ENCODE data around the gene IGF2R. TPM values are rescaled to one million over a fixed set of nuclear protein-coding genes. Genes with fewer than 3 reads are reported as not detected.

Gene IGF2R
- polyA plus RNA-seq, 1 donor (not counting 4 experiments of a cell fraction or from before 2014, with no cell fraction given) = 40.9 TPM

DNA sequence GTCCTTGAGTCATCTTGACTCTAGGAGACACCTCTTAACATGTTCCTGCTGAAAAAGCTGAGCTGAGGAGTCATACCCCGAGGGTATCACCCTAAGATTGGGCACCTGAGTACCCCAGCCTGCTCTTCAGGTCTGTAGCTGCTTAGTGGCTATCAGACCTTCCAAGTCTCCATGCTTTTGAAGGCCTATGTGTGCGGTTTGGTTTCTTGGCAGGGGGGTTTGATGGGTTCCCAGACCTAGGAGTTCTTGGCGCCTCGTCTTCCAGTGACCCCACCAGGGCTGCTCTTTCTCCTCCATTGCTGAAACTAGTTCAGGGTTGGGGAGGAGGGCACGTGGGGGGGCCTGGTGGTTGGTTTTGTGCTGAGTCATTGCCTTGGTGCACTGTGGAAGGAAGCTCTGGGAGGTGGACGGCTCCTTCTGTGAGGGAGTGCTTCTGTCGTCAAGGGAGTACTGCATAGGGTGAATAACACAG, 20.1 kb downstream of the IGF2R start:
- Histone ChIP-seq H3K9me1 (ENCODE audit: control insufficient read depth, extremely low read depth, insufficient read depth, low read length) (peaks cover 7% of the 10 kb centered on the region), H3K9me3 (ENCODE audit: control insufficient read depth, low read depth, low read length) (no peaks in the 10 kb centered on the region), H4K20me1 (ENCODE audit: control insufficient read depth, extremely low read depth, insufficient read depth, low read length) (peaks cover 3% of the 10 kb centered on the region), H3K27me3 (ENCODE audit: control insufficient read depth, extremely low read depth, insufficient read depth, low read length) (no peaks in the 10 kb centered on the region), H3K36me3 (ENCODE audit: control insufficient read depth in 2 of 2, extremely low read depth in 1 of 2, insufficient read depth in 2 of 2, low read length in 2 of 2) (peaks cover 0 to 12% of the 10 kb centered on the region in 2 experiments), H2AFZ (ENCODE audit: control insufficient read depth, low read length) (no peak overlapping the region), H3K79me2 (ENCODE audit: control insufficient read depth, insufficient read depth, low read length) (peaks cover 93% of the 10 kb centered on the region), H3K4me1 (ENCODE audit: control insufficient read depth, extremely low read depth, insufficient read depth, low read length) (peaks cover 32% of the 10 kb centered on the region), H3K4me2 (ENCODE audit: control insufficient read depth, extremely low read depth, insufficient read depth, low read depth, low read length) (peak overlapping the region; percentile 62), H3K9ac (ENCODE audit: control insufficient read depth, extremely low read depth, insufficient read depth, low read length) (peak overlapping the region; percentile 55), H3K4me3 (ENCODE audit: control insufficient read depth in 2 of 3, extremely low read depth in 1 of 3, insufficient read depth in 2 of 3, low read depth in 1 of 3, low read length in 3 of 3) (peak overlapping the region in 1 of 3 experiments; percentile 8), H3K27ac (ENCODE audit: control insufficient read depth, insufficient read depth, low read length) (peak overlapping the region; percentile 89)
- no peak for TF ChIP-seq CTCF (optimal IDR thresholded peaks at IDR 0.05 in 1 of 3, IDR thresholded peaks at IDR 0.05 in 1 of 3, conservative IDR thresholded peaks at IDR 0.05 in 1 of 3; ENCODE audit: extremely low read depth in 1 of 3, insufficient read depth in 2 of 3, low read length in 3 of 3)
- DNase-seq (ENCODE audit: low read depth, low spot score) (peak; percentile 66), FAIRE-seq (no peak)
- dilution Hi-C loops (cut with MboI; ENCODE audit: extremely low pct_ligation_motif_present, low sequenced_read_pairs) = no loop called here

GRCh38 chr6:159989492-159990480, 20.9 kb downstream of the IGF2R start:
- peaks cover 3% of the 10 kb centered on the region for H4K20me1 ChIP-seq (ENCODE audit: control insufficient read depth, extremely low read depth, insufficient read depth, low read length)
- H2AFZ ChIP-seq (ENCODE audit: control insufficient read depth, low read length) = no peak overlapping the region
- peaks cover 93% of the 10 kb centered on the region for H3K79me2 ChIP-seq (ENCODE audit: control insufficient read depth, insufficient read depth, low read length)
- H3K27me3 ChIP-seq (ENCODE audit: control insufficient read depth, extremely low read depth, insufficient read depth, low read length) = no peaks in the 10 kb centered on the region
- TF ChIP-seq EZH2 (IDR thresholded peaks at IDR 0.05; ENCODE audit: low read length) (no peak), CTCF (optimal IDR thresholded peaks at IDR 0.05 in 1 of 3, IDR thresholded peaks at IDR 0.05 in 1 of 3, conservative IDR thresholded peaks at IDR 0.05 in 1 of 3; ENCODE audit: extremely low read depth in 1 of 3, insufficient read depth in 2 of 3, low read length in 3 of 3) (no peak)
- H3K4me2 ChIP-seq (ENCODE audit: control insufficient read depth, extremely low read depth, insufficient read depth, low read depth, low read length) = peak overlapping the region; percentile 62
- dilution Hi-C loops (cut with MboI; ENCODE audit: extremely low pct_ligation_motif_present, low sequenced_read_pairs) = no loop called here
- H3K27ac ChIP-seq (ENCODE audit: control insufficient read depth, insufficient read depth, low read length) = peak overlapping the region; percentile 89
- H3K4me1 ChIP-seq (ENCODE audit: control insufficient read depth, extremely low read depth, insufficient read depth, low read length) = peaks cover 30% of the 10 kb centered on the region
- H3K4me3 ChIP-seq (ENCODE audit: control insufficient read depth in 2 of 3, extremely low read depth in 1 of 3, insufficient read depth in 2 of 3, low read depth in 1 of 3, low read length in 3 of 3) = peak overlapping the region in 2 of 3 experiments; percentile 23 to 25
- no peak for DNase-seq (ENCODE audit: low read depth, low spot score)
- H3K36me3 ChIP-seq (ENCODE audit: control insufficient read depth in 2 of 2, extremely low read depth in 1 of 2, insufficient read depth in 2 of 2, low read length in 2 of 2) = peaks cover 0 to 12% of the 10 kb centered on the region in 2 experiments
- peaks cover 7% of the 10 kb centered on the region for H3K9me1 ChIP-seq (ENCODE audit: control insufficient read depth, extremely low read depth, insufficient read depth, low read length)
- peak overlapping the region; percentile 55 for H3K9ac ChIP-seq (ENCODE audit: control insufficient read depth, extremely low read depth, insufficient read depth, low read length)
- H3K9me3 ChIP-seq (ENCODE audit: control insufficient read depth, low read depth, low read length) = no peaks in the 10 kb centered on the region
- peak; percentile 69 for FAIRE-seq

Data from keratinocyte (primary cell).